ENCODE data around the gene MAP3K4. TPM values are rescaled to one million over a fixed set of nuclear protein-coding genes. Genes with fewer than 3 reads are reported as not detected.

Gene MAP3K4
- polyA plus RNA-seq, 3 donors = 3.2 to 12.3 (median 3.5) TPM

- Histone ChIP-seq H4K20me1 (ENCODE audit: insufficient read depth, low read length) (peaks cover 32% of the 10 kb centered on the region), H3K36me3 (replicated peaks in 1 of 2; ENCODE audit: control insufficient read depth in 1 of 2, insufficient read depth in 2 of 2, low read length in 2 of 2) (peaks cover 5 to 6% of the 10 kb centered on the region in 2 donors), H3K4me2 (replicated peaks; ENCODE audit: extremely low read depth, low read length, poor library complexity, severe bottlenecking) (no peak overlapping the region), H3K79me2 (ENCODE audit: insufficient read depth, low read length) (peaks cover 51% of the 10 kb centered on the region), H3K27me3 (ENCODE audit: control insufficient read depth in 2 of 2, insufficient read depth in 2 of 2, low read length in 2 of 2) (no peaks in the 10 kb centered on the region), H3K4me3 (replicated peaks in 1 of 3; ENCODE audit: low read depth in 2 of 3, low read length in 3 of 3) (no peak overlapping the region), H3K27ac (ENCODE audit: low read depth in 1 of 2, low read length in 2 of 2) (no peak overlapping the region), H3K9me3 (replicated peaks in 1 of 2; ENCODE audit: control insufficient read depth in 1 of 2, insufficient read depth in 1 of 2, low read length in 2 of 2) (no peaks in the 10 kb centered on the region), H3K4me1 (ENCODE audit: control insufficient read depth in 1 of 2, insufficient read depth in 2 of 2, low read length in 2 of 2) (no peaks in the 10 kb centered on the region), H2AFZ (ENCODE audit: insufficient read depth, low read depth, low read length, poor library complexity, severe bottlenecking) (no peak overlapping the region), H3K9ac (ENCODE audit: insufficient read depth, low read length, poor library complexity, severe bottlenecking) (no peak overlapping the region)
- peaks cover 2% of the 10 kb centered on the region for H3K4me1 Mint-ChIP-seq
- peaks cover 13 to 20% of the 10 kb centered on the region in 2 donors for H3K36me3 Mint-ChIP-seq
- WGBS (ENCODE audit: insufficient coverage) = 100% methylated on average over 1 of the region's 2 CpGs
- intact Hi-C loops (cut with micrococcal nuclease) = no loop called here
- no peak for DNase-seq
- H3K4me3 Mint-ChIP-seq = no peak overlapping the region
- H3K9me3 Mint-ChIP-seq = peaks cover 0 to 3% (median 0%) of the 10 kb centered on the region in 7 donors
- no peaks in the 10 kb centered on the region for H3K27me3 Mint-ChIP-seq (ENCODE audit: low read depth in 3 of 3)
- no peak overlapping the region for H3K27ac Mint-ChIP-seq
- TF ChIP-seq, protein P1, sequence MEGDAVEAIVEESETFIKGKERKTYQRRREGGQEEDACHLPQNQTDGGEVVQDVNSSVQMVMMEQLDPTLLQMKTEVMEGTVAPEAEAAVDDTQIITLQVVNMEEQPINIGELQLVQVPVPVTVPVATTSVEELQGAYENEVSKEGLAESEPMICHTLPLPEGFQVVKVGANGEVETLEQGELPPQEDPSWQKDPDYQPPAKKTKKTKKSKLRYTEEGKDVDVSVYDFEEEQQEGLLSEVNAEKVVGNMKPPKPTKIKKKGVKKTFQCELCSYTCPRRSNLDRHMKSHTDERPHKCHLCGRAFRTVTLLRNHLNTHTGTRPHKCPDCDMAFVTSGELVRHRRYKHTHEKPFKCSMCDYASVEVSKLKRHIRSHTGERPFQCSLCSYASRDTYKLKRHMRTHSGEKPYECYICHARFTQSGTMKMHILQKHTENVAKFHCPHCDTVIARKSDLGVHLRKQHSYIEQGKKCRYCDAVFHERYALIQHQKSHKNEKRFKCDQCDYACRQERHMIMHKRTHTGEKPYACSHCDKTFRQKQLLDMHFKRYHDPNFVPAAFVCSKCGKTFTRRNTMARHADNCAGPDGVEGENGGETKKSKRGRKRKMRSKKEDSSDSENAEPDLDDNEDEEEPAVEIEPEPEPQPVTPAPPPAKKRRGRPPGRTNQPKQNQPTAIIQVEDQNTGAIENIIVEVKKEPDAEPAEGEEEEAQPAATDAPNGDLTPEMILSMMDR (IDR thresholded peaks at IDR 0.05) = no peak
These were observed 31.7 kb downstream of the MAP3K4 start for GRCh38 chr6:161023316-161023715.

- Histone ChIP-seq H3K79me2 (ENCODE audit: insufficient read depth, low read length) (peaks cover 42% of the 10 kb centered on the region), H3K27ac (ENCODE audit: low read depth in 1 of 2, low read length in 2 of 2) (no peak overlapping the region), H2AFZ (ENCODE audit: insufficient read depth, low read depth, low read length, poor library complexity, severe bottlenecking) (no peak overlapping the region), H3K4me2 (replicated peaks; ENCODE audit: extremely low read depth, low read length, poor library complexity, severe bottlenecking) (no peak overlapping the region), H3K36me3 (replicated peaks in 1 of 2; ENCODE audit: control insufficient read depth in 1 of 2, insufficient read depth in 2 of 2, low read length in 2 of 2) (peaks cover 5 to 6% of the 10 kb centered on the region in 2 donors), H3K4me3 (replicated peaks in 1 of 3; ENCODE audit: low read depth in 2 of 3, low read length in 3 of 3) (no peak overlapping the region), H3K9me3 (replicated peaks in 1 of 2; ENCODE audit: control insufficient read depth in 1 of 2, insufficient read depth in 1 of 2, low read length in 2 of 2) (no peaks in the 10 kb centered on the region), H3K9ac (ENCODE audit: insufficient read depth, low read length, poor library complexity, severe bottlenecking) (no peak overlapping the region), H3K4me1 (ENCODE audit: control insufficient read depth in 1 of 2, insufficient read depth in 2 of 2, low read length in 2 of 2) (no peaks in the 10 kb centered on the region), H3K27me3 (ENCODE audit: control insufficient read depth in 2 of 2, insufficient read depth in 2 of 2, low read length in 2 of 2) (no peaks in the 10 kb centered on the region), H4K20me1 (ENCODE audit: insufficient read depth, low read length) (peaks cover 25% of the 10 kb centered on the region)
- Mint-ChIP-seq H3K4me3 (no peak overlapping the region), H3K9me3 (peaks cover 0 to 2% (median 0%) of the 10 kb centered on the region in 7 donors), H3K27ac (no peak overlapping the region), H3K27me3 (ENCODE audit: low read depth in 3 of 3) (no peaks in the 10 kb centered on the region), H3K4me1 (peaks cover 7% of the 10 kb centered on the region), H3K36me3 (peaks cover 13 to 20% of the 10 kb centered on the region in 2 donors)
- intact Hi-C loops (cut with micrococcal nuclease) = no loop called here
- TF ChIP-seq, protein P1 (IDR thresholded peaks at IDR 0.05) = no peak
- no peak for DNase-seq
- WGBS (ENCODE audit: insufficient coverage) = 100% methylated on average over 4 of the region's 8 CpGs
These were observed 32.9 kb downstream of the MAP3K4 start for GRCh38 chr6:161024364-161024920.

Data from CD14-positive monocyte (primary cell).